ENCODE measurements around the gene HNRNPUL2.
A peak's percentile ranks its signal among the peaks of the same experiment; 100 is the strongest.
"Not testable (repeated sequence)": the region's sequence is repeated elsewhere in the genome, so short reads cannot be mapped to it uniquely, and the experiment has no call there.

Gene HNRNPUL2

DNA sequence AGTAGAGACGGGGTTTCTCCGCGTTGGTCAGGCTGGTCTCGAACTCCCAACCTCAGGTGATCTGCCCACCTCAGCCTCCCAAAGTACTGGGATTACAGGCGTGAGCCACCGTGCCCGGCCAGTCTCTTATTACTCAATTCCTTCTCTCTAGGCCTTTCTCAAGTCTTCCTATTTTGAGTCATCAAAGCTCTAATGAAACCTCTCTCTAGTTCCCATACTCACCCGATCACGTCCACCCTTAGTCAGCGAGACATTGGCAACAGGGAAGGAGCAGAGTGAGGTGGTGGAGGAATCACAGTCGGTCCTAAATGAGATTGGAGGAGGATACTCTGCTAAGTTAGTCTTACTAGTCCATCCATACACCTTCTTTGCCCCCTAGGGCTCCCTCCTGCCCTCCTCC, 25.0 kb downstream of the HNRNPUL2 start:
- FAIRE-seq: no peak

DNA sequence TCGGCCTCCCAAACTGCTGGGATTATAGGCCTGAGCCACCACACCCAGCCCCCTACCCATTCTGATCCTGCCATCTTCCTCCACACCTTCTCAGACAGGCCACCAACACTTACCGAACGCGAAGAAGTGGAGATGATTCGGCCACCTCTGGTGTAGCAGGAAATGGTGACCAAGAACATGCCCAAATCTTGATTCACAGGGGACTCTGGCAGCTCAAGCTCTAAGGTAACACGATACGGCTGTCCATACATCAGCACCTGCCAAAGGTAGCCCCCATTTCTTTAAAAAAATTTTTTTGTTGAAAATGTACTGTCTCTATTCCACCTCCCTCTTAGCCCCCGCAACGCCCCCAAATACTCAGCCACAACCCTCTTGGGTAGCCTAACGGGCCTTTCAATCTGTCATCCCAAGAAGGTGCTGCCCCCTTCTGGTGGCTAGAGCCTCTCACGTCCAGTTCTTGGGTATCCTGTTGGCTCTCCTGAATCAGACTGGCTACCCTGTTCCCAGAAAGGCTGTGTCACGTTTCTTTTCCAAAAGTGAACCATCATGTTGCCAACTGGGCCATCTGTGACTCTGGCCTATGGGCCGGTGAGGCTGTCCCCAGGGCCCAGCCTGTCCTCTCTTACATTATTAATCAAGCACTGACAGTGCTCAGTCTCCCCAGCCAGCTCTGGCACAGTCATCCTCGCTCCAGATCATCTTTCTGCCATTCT, 32.6 kb downstream of the HNRNPUL2 start:
- FAIRE-seq: no peak

DNA sequence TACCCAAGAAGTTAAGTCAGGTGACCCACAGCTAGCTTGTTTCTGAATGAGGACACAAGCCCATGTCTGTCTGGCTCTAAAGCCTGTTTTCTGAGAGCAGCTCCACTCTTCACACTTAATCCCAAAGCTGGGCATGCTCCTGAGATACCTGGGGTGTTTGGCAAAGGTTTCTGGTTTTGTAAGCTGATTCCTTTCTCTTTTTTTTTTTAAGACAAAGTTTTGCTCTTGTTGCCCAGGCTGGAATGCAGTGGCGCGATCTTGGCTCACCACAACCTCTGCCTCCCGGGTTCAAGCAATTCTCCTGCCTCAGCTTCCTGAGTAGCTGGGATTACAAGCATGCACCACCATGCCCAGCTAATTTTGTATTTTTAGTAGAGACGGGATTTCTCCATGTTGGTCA, 33.6 kb downstream of the HNRNPUL2 start:
- FAIRE-seq: not testable (repeated sequence)

DNA sequence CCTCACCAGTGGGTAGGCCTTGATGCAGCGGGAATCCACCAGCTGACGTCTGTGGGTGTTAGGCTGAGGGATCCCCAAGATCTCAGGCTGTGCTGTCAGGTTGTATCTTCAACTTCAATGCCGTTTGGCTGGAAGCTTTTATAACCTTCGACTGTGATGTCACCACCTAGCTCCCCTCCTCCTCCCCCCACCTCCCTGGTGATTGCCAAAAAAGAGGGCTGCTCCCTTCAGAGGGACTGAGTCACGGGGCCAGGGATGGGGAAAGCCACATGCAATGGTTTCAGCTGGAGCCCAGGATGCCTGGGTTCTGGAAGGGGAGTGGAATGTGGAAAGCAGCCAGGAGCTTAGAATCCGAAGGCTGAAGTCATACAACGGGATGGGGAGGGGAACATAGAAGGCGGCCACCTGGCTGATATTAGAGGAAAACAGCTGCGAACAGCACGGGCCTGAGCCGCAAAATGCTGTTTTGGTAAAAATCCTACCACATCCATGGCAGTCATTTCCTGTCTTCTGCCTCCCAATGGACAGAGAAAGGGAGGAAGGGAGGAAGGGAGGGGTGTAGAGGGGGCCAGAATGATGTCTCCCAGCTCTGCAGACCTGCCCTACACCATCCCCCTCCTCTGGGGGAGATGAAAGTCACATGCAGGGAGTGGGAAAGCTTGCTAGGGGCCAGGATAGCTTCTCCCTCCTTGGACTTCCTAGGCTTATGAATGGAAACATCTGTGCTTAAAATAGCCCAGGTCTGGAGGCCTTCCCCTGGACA, 37.7 kb downstream of the HNRNPUL2 start, which contains the start of gene LRRN4CL:
Gene LRRN4CL (minus strand): TSS at position 110 of the 763 bp plus-strand sequence. CDS start 1,022 bp downstream, outside the sequence.
- no peak for FAIRE-seq

DNA sequence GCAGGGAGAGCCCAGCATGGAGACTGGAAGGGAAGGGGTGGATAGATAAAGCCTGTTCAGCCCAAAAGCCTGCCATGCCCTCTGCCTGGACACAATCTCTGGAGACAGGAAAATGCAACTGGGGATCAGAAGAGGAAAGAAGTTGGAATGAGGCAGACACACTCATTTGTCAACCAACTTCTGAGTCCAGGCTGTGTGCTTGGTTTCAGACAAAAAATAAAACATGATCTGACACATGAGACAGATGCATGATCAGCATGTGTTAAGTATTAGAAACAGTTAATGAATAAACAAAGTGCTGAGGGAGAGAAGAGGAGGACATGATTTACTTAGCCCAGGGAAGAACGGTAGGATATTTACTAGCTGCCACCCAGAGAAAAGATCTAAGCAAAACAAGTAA, 38.8 kb downstream of the HNRNPUL2 start:
- FAIRE-seq: no peak

DNA sequence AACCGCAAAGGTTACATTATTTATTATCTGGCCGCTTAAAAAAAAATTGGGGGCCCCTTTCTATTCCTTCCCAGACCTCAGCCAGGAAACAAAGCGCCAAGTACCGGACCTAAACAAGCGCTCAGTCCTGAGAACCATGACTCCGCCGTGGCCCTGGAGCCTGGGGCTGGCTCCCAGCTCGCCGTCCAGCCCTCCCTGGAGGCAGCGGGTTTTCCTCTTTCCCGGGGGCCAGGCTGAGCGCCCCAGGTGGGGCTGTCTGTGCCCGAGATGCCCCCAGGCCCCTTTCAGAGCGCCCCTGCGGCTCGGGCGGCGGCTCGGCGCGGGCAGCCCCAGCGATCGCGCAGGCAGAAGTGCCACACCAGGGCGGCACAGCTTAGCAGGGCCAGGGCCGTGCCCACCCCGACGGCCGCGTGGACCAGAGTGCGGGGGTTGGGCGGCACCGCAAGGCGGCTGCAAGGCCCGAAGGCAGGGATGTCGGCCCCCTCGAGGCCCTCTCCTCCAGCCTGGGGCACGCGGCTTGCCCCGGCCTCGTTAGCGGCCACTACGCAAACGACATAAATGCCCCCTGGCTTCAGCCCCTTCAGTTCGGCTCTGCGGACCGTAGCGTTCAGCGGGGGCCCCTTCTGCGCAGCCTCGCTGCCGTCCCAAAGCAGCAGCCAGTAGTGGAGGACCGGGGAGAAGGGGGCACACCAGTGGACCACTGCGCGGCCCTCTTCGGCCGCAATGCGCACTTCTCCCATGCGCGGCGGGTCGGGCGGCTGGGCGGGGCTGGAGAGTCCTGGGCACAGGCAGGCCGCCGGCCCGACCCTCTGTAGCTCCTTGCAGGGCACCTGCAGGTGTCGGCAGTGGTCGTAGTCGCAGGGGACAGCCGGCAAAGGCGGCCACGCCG, 39.5 kb downstream of the HNRNPUL2 start:
- FAIRE-seq: no peak

DNA sequence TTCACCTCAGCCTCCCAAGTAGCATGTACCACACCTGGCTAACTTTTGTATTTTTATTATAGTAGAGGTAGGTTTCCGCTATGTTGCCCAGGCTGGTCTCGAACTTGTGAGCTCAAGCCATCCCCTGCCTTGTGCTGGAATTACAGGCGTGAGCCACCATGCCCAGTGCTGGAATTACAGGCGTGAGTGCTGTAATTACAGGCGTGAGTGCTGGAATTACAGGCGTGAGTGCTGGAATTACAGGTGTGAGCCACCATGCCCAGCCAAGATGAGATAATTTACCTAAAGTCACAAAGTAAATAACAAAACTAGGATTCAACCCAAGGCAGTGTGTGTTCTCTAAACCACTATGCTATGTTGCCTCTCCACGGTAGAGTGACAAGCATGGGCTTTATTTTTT, 44.7 kb downstream of the HNRNPUL2 start:
- FAIRE-seq: no peak

DNA sequence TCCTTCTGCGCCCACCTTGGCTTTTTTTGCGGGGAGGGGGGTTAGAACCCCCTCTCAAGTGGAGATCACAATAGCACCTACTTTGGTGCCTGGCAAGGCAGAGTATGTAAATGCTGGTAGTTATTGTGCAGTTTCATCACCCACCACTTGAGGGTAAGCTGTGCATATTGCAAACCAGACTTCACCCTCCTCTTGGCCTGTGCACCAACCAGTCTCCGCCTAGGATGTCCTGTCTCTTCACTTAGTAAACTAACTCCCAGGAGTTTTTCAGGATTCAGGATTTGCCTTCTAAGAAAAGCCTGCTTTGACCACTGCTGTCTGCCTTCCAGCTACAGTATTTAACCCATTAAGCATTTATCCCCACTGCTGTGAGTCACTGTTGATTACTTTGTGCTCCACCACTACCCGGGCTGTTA, 46.4 kb downstream of the HNRNPUL2 start:
- FAIRE-seq: peak; percentile 22

DNA sequence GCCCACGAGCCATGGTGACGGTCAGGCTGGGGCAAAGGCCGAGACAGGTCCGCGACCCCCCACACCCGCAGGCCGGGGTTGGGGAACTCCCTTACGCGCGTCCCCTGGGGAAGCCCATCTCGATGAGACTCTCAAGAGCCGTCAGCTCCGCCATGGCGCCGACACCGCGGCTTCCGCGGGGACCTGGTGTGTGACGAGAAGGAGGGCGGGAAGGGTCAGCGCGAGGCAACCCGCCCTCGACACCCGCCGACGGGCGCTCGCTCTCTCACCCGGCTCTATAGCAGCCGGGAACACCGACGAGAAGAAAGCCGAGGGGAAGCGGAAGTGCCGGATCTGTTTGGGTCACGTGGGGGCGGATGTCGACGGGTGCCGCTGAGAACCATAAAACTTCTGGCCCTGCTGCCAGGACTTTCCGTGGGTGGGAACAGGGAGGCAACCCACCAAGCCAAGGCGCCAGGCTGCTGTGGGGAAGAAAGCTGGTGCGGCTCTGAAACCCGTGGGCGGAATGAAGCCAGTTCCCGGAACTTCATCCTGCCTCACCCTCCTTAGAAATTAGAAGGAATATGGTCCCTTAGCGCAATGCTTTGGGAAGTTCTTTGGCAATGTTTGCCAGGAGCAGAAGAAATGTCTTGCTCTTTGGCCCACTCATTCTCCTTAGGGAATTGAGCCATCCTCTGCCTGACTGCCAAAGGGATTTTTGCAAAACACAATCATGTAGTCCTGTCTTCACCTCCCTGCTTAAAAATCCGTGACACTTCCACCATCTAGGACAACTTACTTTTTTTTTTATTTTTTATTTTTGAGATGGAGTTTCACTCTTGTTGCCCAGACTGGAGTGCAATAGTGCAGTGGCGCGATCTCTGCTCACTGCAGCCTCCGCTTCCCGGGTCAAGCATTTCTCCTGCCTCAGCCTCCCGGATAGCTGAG, 48.2 kb downstream of the HNRNPUL2 start, which contains the start of gene UBXN1:
Gene UBXN1 (minus strand): TSS at position 304 of the 927 bp plus-strand sequence. CDS start 150 bp downstream, at position 154.
- FAIRE-seq: no peak

DNA sequence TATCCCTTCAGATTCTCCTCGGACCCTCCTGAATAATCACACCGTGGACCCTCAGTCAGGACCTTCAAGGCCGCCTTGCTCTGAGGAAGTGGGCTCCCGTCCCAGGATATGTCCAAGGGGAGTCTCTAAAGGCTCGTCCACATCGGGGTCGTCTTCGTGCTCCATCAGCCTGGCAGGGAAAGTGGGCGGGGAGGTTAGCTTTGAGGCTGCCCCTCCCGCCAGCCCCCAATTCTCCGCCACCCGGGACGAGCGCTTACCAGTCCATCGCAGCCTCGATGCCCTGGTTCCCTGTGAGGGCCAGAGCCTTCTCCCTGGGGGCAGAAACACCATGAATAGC, 48.9 kb downstream of the HNRNPUL2 start:
- no peak for FAIRE-seq

DNA sequence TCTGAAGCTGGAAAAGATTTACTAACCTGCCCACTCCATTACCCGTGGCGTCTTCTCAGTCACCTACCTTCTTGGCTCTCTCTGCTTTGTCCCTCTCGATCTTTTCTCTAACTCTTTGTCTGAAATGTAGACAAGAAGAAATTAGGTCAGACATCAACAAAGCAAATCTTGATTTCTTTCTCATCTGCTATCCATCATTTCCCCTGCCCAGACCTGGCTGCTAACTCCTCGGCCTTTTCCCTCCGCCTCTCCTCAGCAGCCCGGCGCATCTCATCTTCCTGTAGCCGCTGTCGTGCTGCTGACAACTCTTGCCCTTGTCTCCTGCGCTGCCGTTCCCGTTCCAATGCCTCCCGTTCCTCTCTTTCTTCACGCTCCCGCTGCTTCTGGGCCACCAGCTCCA, 49.5 kb downstream of the HNRNPUL2 start:
- FAIRE-seq: no peak

DNA sequence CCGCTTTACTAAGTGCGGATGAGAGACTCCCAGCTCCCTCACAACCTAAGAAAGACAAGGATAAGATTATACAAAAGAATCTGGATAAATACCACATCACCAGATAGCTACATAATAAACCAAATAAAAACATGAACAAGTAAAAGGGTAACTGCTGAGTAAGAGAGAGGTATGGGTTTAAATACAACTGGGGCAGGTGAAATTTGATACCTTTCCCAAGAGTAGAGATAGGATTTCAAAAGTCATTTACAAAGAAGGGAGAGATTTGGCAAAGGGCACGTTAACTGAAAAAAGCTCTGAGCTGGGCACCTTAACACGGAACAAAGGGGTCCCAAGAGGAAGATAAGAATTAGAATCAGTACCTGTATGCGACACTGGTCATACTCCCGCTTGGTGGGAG, 50.1 kb downstream of the HNRNPUL2 start:
- FAIRE-seq: no peak

DNA sequence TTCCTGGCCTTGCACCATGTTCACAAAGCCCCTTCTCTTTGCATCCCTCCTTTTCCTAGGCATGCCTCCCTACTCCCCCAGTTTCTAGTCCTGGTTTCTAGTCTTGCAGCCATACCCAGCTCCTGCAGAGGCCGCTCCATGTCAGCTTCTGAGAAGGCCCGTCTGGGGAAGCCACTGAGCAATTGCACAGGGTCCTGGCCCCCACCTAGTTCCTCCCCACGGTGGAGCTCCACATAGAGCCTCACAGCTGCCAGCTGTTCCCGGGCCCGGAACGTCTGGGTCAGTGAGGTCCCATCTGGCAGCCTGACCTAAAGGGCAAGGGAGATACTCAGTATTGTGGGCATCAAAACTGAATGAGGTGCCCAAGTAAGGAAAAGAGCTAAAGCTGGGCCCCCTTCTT, 50.6 kb downstream of the HNRNPUL2 start:
- no peak for FAIRE-seq

DNA sequence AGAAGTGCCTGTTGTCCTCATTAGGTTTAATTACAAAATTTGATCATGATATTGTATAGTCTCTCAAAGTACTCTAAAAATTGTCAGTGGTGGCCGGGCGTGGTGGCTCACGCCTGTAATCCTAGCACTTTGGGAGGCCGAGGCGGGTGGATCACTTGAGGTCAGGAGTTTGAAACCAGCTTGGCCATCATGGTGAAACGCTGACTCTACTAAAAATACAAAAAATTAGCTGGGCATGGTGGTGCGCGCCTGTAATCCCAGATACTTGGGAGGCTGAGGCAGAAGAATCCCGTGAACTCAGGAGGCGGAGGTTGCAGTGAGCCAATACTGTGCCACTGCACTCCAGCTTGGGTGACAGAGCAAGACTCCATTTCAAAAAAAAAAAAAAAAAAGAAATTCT, 51.8 kb downstream of the HNRNPUL2 start:
- not testable (repeated sequence) for FAIRE-seq

DNA sequence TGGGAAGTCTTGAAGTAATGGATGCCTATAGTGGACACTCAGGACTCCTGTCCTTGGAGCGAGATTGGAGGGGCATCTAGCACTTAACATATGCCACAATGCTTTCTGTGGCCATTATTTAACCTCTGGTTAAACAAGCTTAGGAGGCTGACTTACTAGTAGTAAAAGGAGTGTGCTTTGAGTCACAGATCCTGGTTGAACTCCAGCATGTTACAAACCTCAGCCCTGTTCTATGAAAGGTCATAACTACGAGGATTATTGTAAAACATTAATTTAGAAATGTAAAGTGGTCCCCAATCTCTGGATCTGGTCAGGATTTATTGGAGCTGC, 54.1 kb downstream of the HNRNPUL2 start:
- no peak for FAIRE-seq

DNA sequence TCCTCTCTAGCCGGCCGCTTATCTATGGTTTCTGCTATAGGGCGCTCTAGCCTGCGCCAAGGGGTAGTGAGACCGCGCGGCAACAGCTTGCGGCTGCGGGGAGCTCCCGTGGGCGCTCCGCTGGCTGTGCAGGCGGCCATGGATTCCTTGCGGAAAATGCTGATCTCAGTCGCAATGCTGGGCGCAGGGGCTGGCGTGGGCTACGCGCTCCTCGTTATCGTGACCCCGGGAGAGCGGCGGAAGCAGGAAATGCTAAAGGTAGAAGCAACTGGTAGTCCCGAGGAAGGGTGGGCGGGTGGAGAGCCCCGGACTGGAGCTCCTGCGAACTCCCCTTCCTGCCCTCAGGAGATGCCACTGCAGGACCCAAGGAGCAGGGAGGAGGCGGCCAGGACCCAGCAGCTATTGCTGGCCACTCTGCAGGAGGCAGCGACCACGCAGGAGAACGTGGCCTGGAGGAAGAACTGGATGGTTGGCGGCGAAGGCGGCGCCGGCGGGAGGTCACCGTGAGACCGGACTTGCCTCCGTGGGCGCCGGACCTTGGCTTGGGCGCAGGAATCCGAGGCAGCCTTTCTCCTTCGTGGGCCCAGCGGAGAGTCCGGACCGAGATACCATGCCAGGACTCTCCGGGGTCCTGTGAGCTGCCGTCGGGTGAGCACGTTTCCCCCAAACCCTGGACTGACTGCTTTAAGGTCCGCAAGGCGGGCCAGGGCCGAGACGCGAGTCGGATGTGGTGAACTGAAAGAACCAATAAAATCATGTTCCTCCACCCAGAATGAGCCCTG, 55.5 kb downstream of the HNRNPUL2 start, which contains the start of the genes LBHD1 and UQCC3:
Gene LBHD1 (minus strand): TSS at position 660 of the 782 bp plus-strand sequence. CDS start 2,236 bp downstream, outside the sequence.
Gene UQCC3 (plus strand): TSS at position 66 of the 782 bp plus-strand sequence. CDS start 73 bp downstream, at position 139.
- FAIRE-seq: no peak

DNA sequence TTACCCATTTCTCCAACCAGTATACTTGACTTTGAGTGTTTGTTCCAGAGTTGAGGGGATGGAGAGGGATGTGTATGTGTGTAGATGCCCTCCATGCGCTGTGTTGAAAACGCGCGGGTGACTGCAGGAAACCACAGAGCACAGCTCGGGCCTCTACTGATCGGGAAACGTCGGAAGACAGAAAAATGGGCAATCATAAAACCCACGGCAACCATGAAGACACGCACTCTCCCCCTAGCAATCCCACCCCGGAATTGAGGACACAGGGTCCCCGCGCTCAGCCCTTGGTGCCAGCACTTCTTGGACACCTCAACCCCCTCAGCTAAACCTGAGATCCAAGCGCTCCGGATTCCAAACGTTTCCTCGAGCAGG, 56.0 kb downstream of the HNRNPUL2 start:
- FAIRE-seq: no peak

DNA sequence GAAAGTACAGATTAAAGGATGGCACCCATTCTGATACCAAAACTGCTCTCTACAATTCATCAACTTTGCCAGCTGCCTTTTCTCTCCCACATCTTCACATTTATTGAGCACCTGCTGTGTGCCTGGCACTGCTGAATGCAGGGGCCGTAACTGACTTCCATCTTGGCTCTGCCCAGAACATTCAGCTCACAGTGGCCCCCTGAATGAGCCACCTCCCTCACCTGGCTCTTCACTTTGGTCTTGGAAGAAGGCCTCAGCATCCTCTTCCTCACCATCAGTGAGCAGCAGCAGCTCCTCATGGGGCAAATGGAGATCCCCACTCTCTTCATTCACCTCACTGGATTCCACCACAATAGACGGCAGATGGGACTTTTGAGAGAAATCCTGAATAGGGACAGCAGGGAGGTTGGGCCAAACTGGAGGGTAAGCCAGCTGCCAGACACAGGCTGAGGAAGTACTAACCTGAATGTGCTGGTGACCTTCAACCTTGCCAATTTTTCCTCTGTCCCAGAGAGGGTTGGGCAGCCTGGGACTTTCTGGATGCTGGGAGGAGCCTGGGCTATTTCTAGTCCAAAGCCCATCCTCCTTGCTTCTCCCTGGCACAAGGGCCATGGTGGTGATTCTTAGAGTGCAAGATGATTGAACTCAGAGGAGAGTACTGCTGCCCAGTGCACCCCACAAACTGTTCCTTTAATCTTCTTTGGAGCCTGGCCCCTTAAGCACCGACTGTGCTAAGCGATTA, 57.7 kb downstream of the HNRNPUL2 start:
- FAIRE-seq: no peak

DNA sequence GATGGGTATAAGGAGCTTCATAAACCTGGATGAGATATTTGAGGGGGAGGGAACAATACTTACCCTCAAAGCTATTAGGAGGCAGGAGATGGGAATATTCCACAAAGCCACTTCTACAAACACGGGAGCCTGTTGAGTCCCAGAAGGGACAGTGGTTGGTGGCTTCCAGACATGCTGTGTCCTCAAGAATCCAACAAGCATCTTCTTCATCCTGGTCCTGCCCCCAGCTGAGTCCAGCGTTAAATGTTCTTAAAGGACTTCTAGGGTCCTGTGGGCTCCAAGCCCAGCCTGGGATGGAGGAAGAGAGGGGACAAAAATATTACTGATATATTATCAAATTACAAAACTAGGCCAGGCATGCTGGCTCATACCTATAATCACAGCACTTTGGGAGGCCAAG, 59.8 kb downstream of the HNRNPUL2 start:
- FAIRE-seq: no peak

DNA sequence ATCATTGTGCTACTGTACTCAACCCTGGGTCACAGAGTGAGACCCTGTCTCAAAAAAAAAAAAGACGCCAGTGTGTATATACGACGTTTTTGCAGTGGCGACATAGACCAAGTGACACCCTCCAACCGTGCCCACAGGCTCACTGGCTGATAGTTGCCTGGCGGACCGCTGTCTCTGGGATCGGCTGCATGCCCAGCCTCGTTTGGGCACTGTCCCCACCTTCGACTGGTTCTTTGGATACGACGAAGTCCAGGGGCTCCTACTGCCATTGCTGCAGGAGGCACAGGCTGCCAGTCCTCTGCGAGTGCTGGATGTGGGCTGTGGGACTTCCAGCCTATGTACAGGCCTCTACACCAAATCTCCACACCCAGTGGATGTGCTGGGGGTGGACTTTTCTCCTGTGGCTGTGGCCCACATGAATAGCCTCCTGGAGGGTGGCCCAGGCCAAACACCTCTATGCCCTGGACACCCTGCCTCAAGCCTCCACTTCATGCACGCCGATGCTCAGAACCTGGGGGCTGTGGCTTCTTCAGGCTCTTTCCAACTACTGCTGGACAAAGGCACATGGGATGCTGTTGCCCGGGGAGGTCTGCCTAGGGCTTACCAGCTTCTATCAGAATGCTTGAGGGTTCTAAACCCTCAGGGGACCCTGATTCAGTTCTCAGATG, 60.9 kb downstream of the HNRNPUL2 start:
- FAIRE-seq: no peak

Measured in TTC549 (cell line).